SK-N-SH (cell line): ENCODE measurements around the gene SPON2. TPM values are rescaled to one million over a fixed set of nuclear protein-coding genes. Genes with fewer than 3 reads are reported as not detected.

ENCODE experiments used
- CTCF ChIA-PET: fragments of 300-600, 350-600 bp; formaldehyde crosslinking; extraction: SDS; loops from one replicate; lab custom pipeline; 2021; lab: Yijun Ruan, JAX
- POLR2A ChIA-PET: fragments of 350-600 bp; sonication (Branson Sonifier 250); formaldehyde crosslinking; extraction: SDS; loops from one replicate; lab custom pipeline; 2020; ENCODE audit warnings: antibody characterized with exemption, inconsistent platforms; lab: Yijun Ruan, JAX
- DNase-seq: peaks from one replicate; pipeline ENCODE4 v3.0.0; 2012
- H2AFZ ChIP-seq: fragments of 200-600 bp; sonication (generic); 2 replicates; pipeline ENCODE4 v1.8.1; 2016; ENCODE audit warnings: antibody characterized with exemption, mild to moderate bottlenecking, low read depth
- H3F3A ChIP-seq: fragments of 200-600 bp; sonication (generic); replicated peaks from 2 replicates; pipeline ENCODE3; 2016; ENCODE audit warnings: antibody characterized with exemption, mild to moderate bottlenecking; ENCODE audit not compliant: insufficient read depth
- H3K27ac ChIP-seq, 2 experiments: fragments of 200-500 bp in 1 of 2; fragments of 200-600 bp in 1 of 2; sonication (Bioruptor generic) in 1 of 2; sonication (generic), shearing (Covaris generic) in 1 of 2; 2 replicates each; pipeline versions ENCODE4 v1.5.1 to v1.6.1; 2014 to 2016; ENCODE audit warnings: low read depth in 2 of 2, inconsistent platforms in 1 of 2, low read length in 1 of 2, mild to moderate bottlenecking in 1 of 2, mixed read lengths in 1 of 2
- H3K27me3 ChIP-seq: fragments of 200-600 bp; sonication (generic), shearing (Covaris generic); 2 replicates; pipeline ENCODE4 v1.6.1; 2016; ENCODE audit warnings: mixed run types; ENCODE audit not compliant: insufficient read depth
- H3K36me3 ChIP-seq, 2 experiments: fragments of 200-500 bp in 1 of 2; fragments of 200-600 bp in 1 of 2; sonication (Bioruptor generic) in 1 of 2; sonication (generic) in 1 of 2; replicated peaks in 1 of 2; 2 replicates each; pipeline versions ENCODE3 to v1.5.1; 2014 to 2016; ENCODE audit warnings: low read length in 1 of 2, mild to moderate bottlenecking in 1 of 2; ENCODE audit not compliant: insufficient read depth in 2 of 2, control insufficient read depth in 1 of 2
- H3K4me1 ChIP-seq, 2 experiments: fragments of 200-500 bp in 1 of 2; fragments of 200-600 bp in 1 of 2; sonication (Bioruptor generic) in 1 of 2; sonication (generic), shearing (Covaris generic) in 1 of 2; 2 replicates each; pipeline versions ENCODE4 v1.5.1 to v1.6.1; 2014 to 2016; ENCODE audit warnings: low read depth in 1 of 2, low read length in 1 of 2, mixed run types in 1 of 2; ENCODE audit not compliant: insufficient read depth in 2 of 2, control insufficient read depth in 1 of 2
- H3K4me2 ChIP-seq: fragments of 200-600 bp; sonication (generic), shearing (Covaris generic); 2 replicates; pipeline ENCODE4 v1.6.1; 2017; ENCODE audit warnings: mixed run types
- H3K4me3 ChIP-seq, 2 experiments: fragments of 200-500 bp in 1 of 2; fragments of 200-600 bp in 1 of 2; sonication (Bioruptor generic) in 1 of 2; sonication (generic), shearing (Covaris generic) in 1 of 2; 2 replicates each; pipeline versions ENCODE4 v1.5.1 to v1.8.1; 2014 to 2016; ENCODE audit warnings: low read depth in 2 of 2, inconsistent platforms in 1 of 2, low read length in 1 of 2, mild to moderate bottlenecking in 1 of 2, mixed read lengths in 1 of 2, moderate library complexity in 1 of 2
- H3K79me2 ChIP-seq: fragments of 200-600 bp; sonication (generic); 2 replicates; pipeline ENCODE4 v1.8.1; 2017; ENCODE audit warnings: mild to moderate bottlenecking; ENCODE audit not compliant: insufficient read depth
- H3K9ac ChIP-seq: fragments of 200-600 bp; sonication (generic); 2 replicates; pipeline ENCODE4 v1.6.1; 2017; ENCODE audit warnings: mixed run types
- H3K9me2 ChIP-seq: fragments of 200-600 bp; sonication (generic); 2 replicates; pipeline ENCODE4 v1.6.1; 2017; ENCODE audit warnings: mixed run types
- H3K9me3 ChIP-seq: fragments of 200-600 bp; sonication (generic); 2 replicates; pipeline ENCODE4 v1.6.1; 2017; ENCODE audit warnings: mixed run types, mild to moderate bottlenecking, moderate library complexity
- H4K20me1 ChIP-seq: fragments of 200-600 bp; sonication (generic); 2 replicates; pipeline ENCODE4 v1.6.1; 2017; ENCODE audit warnings: mild to moderate bottlenecking, mixed run types; ENCODE audit not compliant: insufficient read depth
- ELF1 ChIP-seq: IDR thresholded peaks from 2 replicates; pipeline ENCODE4 v1.4.0; 2012
- MEF2A ChIP-seq: IDR thresholded peaks from 2 replicates; pipeline ENCODE4 v1.4.0; 2012; ENCODE audit warnings: low read depth, borderline replicate concordance
- MXI1 ChIP-seq: IDR thresholded peaks from 2 replicates; pipeline ENCODE4 v1.6.1; 2012; ENCODE audit warnings: mild to moderate bottlenecking, low read depth, low read length, improper control_type of control experiment
- NRF1 ChIP-seq: IDR thresholded peaks from 2 replicates; pipeline ENCODE4 v1.6.1; 2012; ENCODE audit warnings: low read depth, mild to moderate bottlenecking, low read length
- POLR2AphosphoS5 ChIP-seq: IDR thresholded peaks from 2 replicates; pipeline ENCODE4 v1.6.1; 2012; ENCODE audit warnings: low read depth, low read length
- RAD21 ChIP-seq: IDR thresholded peaks from 2 replicates; pipeline ENCODE4 v1.6.1; 2012; ENCODE audit warnings: mild to moderate bottlenecking, low read length
- TCF12 ChIP-seq: IDR thresholded peaks from 2 replicates; pipeline ENCODE4 v1.4.0; 2012
- TEAD4 ChIP-seq: IDR thresholded peaks from 2 replicates; pipeline ENCODE4 v1.4.0; 2012; ENCODE audit warnings: mild to moderate bottlenecking, borderline replicate concordance; ENCODE audit not compliant: insufficient read depth
- WGBS: methylation state at CpG from one replicate; pipeline ENCODE4 v1.1.6; 2017; ENCODE audit warnings: low lambda C conversion rate; 5-methylcytosine and 5-hydroxymethylcytosine counted together
- polyA plus RNA-seq, 3 experiments: library from polyadenylated mRNA; depleted of rRNA; stranded (reverse); fragments of >200 nt; gene quantifications; 2 replicates each; pipeline ENCODE4 v1.2.3, GENCODE V29; 2012
- small RNA-seq, 7 experiments: library from RNA; depleted of rRNA; stranded (forward); fragments of <200 nt; gene quantifications; one replicate each; pipeline ENCODE3, GENCODE V24; 2012
- TF ChIP-seq, protein P1 (sequence below): fragments of 150-350 bp; IDR thresholded peaks from 2 replicates; pipeline ENCODE4 v1.6.1; 2017; ENCODE audit warnings: antibody characterized with exemption, low read length, low read depth, borderline replicate concordance
- TF ChIP-seq, protein P2 (sequence below): IDR thresholded peaks from 2 replicates; pipeline ENCODE4 v1.4.0; 2012; ENCODE audit warnings: low read depth, borderline replicate concordance

Gene SPON2
- polyA plus RNA-seq, 1 of the 3 experiments (the other 2 are of a cell fraction), result 11.4 TPM

DNA sequence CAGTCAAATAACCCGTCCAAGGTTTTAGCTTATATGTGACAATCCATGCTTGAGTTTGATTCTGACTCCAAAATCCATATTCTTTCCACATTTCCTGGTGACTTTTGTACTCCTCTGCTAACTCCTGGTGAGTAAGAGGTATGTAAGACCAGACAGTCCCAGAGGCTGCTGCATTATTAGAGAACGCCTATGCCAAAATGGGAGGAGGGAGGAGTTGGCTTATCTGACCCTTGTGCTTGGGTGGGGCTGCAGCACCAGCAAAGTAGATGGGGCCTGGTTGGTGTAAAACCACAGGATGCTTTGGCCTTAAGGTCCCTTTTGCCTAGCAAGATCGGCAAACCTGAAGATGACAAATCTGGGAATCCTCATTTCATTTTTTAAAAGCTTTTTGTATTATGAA is 49.9 kb downstream of the SPON2 start:
- H3K27ac ChIP-seq, result no peak overlapping the region
- no peak overlapping the region for H3K4me3 ChIP-seq
- TF ChIP-seq RAD21 (no peak), ELF1 (no peak), MXI1 (no peak), MEF2A (no peak), TEAD4 (no peak), POLR2AphosphoS5 (no peak), TCF12 (no peak), NRF1 (no peak)
- TF ChIP-seq, protein P1, sequence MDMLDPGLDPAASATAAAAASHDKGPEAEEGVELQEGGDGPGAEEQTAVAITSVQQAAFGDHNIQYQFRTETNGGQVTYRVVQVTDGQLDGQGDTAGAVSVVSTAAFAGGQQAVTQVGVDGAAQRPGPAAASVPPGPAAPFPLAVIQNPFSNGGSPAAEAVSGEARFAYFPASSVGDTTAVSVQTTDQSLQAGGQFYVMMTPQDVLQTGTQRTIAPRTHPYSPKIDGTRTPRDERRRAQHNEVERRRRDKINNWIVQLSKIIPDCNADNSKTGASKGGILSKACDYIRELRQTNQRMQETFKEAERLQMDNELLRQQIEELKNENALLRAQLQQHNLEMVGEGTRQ, result no peak
- TF ChIP-seq, protein P2, sequence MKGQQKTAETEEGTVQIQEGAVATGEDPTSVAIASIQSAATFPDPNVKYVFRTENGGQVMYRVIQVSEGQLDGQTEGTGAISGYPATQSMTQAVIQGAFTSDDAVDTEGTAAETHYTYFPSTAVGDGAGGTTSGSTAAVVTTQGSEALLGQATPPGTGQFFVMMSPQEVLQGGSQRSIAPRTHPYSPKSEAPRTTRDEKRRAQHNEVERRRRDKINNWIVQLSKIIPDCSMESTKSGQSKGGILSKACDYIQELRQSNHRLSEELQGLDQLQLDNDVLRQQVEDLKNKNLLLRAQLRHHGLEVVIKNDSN, result no peak
- ChIA-PET CTCF (interaction anchor here (0.8 to 4.6 kb wide), 3 partner anchors 8 to 233 kb away, joined by 3 to 31 read pairs (median 13); no protein-coding TSS in a partner anchor), POLR2A (no interaction called here)
- H3K9me3 ChIP-seq, result no peaks in the 10 kb centered on the region
- H3K79me2 ChIP-seq, result no peaks in the 10 kb centered on the region
- no peak overlapping the region for H3K4me2 ChIP-seq
- H3K9me2 ChIP-seq, result no peaks in the 10 kb centered on the region
- no peaks in the 10 kb centered on the region for H3F3A ChIP-seq
- H4K20me1 ChIP-seq, result no peaks in the 10 kb centered on the region
- H3K27me3 ChIP-seq, result peaks cover 6% of the 10 kb centered on the region; the same call in 1 of the 2 replicates
- H3K4me1 ChIP-seq, result no peaks in the 10 kb centered on the region
- 70% methylated on average over 3 of the region's 3 CpGs for WGBS
- no peak overlapping the region for H3K9ac ChIP-seq
- no peaks in the 10 kb centered on the region for H3K36me3 ChIP-seq
- no peak overlapping the region for H2AFZ ChIP-seq
- DNase-seq, result no peak

Small RNA genes lying within 50 kb of the gene (small RNA-seq; reads per million reads assigned to genes)
- gene RF00554, result 0 reads per million in 7 experiments

Other genes with a start within 250 kb of the SPON2 start
- gene GAK, start 240.3 kb downstream of the SPON2 start, polyA plus RNA-seq (2012; rRNA removed), result 35.9 and 36.1 TPM in 2 replicates
- gene TMEM175, start 240.1 kb downstream of the SPON2 start, polyA plus RNA-seq (2012; rRNA removed), result 43.1 and 54.2 TPM in 2 replicates
- 10.9 and 11.5 TPM in 2 replicates for gene DGKQ, start 199.0 kb downstream of the SPON2 start, polyA plus RNA-seq (2012; rRNA removed)
- gene IDUA, start 185.5 kb downstream of the SPON2 start, polyA plus RNA-seq (2012; rRNA removed), result 24.4 and 32.1 TPM in 2 replicates
- 0.05 and 0.08 TPM in 2 replicates for gene SLC26A1, start 179.2 kb downstream of the SPON2 start, polyA plus RNA-seq (2012; rRNA removed)
- 18.9 and 22.5 TPM in 2 replicates for gene FGFRL1, start 161.0 kb downstream of the SPON2 start, polyA plus RNA-seq (2012; rRNA removed)
- 7.0 and 9.3 TPM in 2 replicates for gene RNF212, start 59.0 kb downstream of the SPON2 start, polyA plus RNA-seq (2012; rRNA removed)
- gene CTBP1, start 76.5 kb upstream of the SPON2 start, polyA plus RNA-seq (2012; rRNA removed), result 158 and 183 TPM in 2 replicates
- 123 and 128 TPM in 2 replicates for gene MAEA, start 117.3 kb upstream of the SPON2 start, polyA plus RNA-seq (2012; rRNA removed)
- gene UVSSA, start 174.6 kb upstream of the SPON2 start, polyA plus RNA-seq (2012; rRNA removed), result 14.5 and 14.9 TPM in 2 replicates
- gene NKX1-1, start 233.9 kb upstream of the SPON2 start, polyA plus RNA-seq (2012; rRNA removed), result not detected in 2 replicates